Activated CD8-positive, alpha-beta T cell treated with anti-CD3 and anti-CD28 coated beads for 36 hours (primary cell): ENCODE results near the gene SIGLEC14. TPM values are rescaled to one million over a fixed set of nuclear protein-coding genes. Genes with fewer than 3 reads are reported as not detected.
A peak's percentile ranks its signal among the peaks of the same experiment; 100 is the strongest.

Source experiments
- ATAC-seq: fragments of 200-7000 bp; cut with Tn5 transposase; one replicate; pipeline ENCODE4 v1.10.0; 2021; ENCODE audit warnings: mild to moderate bottlenecking, moderate library complexity
- CTCF ChIA-PET: fragments of 350-600 bp; sonication (Branson Sonifier 250); formaldehyde crosslinking; loops from one replicate; lab custom pipeline; 2021; ENCODE audit warnings: antibody characterized with exemption; lab: Charles Lee
- POLR2A ChIA-PET: fragments of 350-600 bp; sonication (Branson Sonifier 250); formaldehyde crosslinking; loops from one replicate; lab custom pipeline; 2021; ENCODE audit warnings: antibody characterized with exemption; lab: Charles Lee
- DNase-seq: peaks from one replicate; pipeline ENCODE4 v3.0.0-alpha.2; 2020
- H3K27ac Mint-ChIP-seq: one replicate; pipeline ENCODE4 v1.8.0; 2021; ENCODE audit warnings: mild to moderate bottlenecking, mixed read lengths
- H3K27me3 Mint-ChIP-seq: one replicate; pipeline ENCODE4 v1.8.0; 2021; ENCODE audit warnings: mixed read lengths
- H3K36me3 Mint-ChIP-seq: one replicate; pipeline ENCODE4 v1.8.0; 2021; ENCODE audit warnings: low read depth, mixed read lengths
- H3K4me1 Mint-ChIP-seq: one replicate; pipeline ENCODE4 v1.8.0; 2021; ENCODE audit warnings: low read depth, mixed read lengths
- H3K4me3 Mint-ChIP-seq: one replicate; pipeline ENCODE4 v1.8.0; 2021; ENCODE audit warnings: mild to moderate bottlenecking, moderate library complexity, mixed read lengths
- H3K9me3 Mint-ChIP-seq: one replicate; pipeline ENCODE4 v1.8.0; 2021; ENCODE audit warnings: mixed read lengths
- intact Hi-C: fragments of 100-400 bp; cut with micrococcal nuclease; formaldehyde crosslinking; loops from one replicate; pipeline ENCODE4 v1.10.0; 2022
- total RNA-seq, 2 experiments: library from RNA; stranded (reverse); gene quantifications; one replicate each; pipeline ENCODE4 v1.2.3, GENCODE V29; 2021
- TF ChIP-seq, protein P1 (sequence below): fragments of 200-600 bp; IDR thresholded peaks from one replicate; pipeline ENCODE4 v1.8.0; 2022; ENCODE audit warnings: antibody characterized with exemption, mild to moderate bottlenecking

The SIGLEC14 gene
- total RNA-seq, 2 experiments from 2014 or later: not detected

DNA sequence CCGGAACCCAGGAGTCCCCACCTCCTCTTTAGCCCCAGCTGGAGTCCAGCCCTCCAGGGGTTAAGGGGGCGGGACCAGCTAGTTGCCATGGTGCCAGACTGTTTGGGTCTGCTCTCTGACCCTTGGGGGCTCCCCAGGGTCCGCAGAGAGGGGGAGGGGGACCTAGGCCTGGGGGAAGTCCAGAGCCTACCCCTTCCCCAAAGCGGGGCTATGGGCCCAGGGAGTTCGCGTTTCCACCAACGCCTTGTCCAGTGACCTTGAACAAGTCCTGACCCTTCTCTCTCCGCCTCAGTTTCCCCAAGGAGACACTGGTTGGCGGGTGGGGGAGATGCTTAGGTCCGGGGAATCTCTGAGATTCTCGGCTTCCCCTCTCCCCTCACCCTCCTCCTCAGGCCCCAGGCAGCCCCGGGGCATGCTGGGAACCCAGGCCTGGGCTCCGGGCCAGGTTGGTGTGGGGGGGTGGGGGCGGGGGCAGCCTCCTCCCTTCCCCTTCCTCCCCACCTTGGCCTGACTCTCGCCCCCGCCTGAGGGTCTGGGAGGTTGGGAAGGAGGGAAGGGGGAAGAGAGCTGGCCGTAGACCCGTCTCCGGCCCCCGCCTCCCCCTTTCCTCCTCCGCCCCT is 43.9 kb upstream of the SIGLEC14 start:
- DNase-seq (peak; percentile 79), ATAC-seq (peak; percentile 88)
- Mint-ChIP-seq H3K4me3 (peak overlapping the region; percentile 78), H3K9me3 (peaks cover 1% of the 10 kb centered on the region), H3K36me3 (no peaks in the 10 kb centered on the region), H3K27me3 (peaks cover 9% of the 10 kb centered on the region), H3K4me1 (peaks cover 15% of the 10 kb centered on the region), H3K27ac (peak overlapping the region; percentile 79)
- POLR2A ChIA-PET: interaction anchor here (1.2 to 3.4 kb wide), 2 partner anchors 13 to 17 kb away, joined by 4 to 13 read pairs; no protein-coding TSS in a partner anchor
- intact Hi-C loops: no loop called here
- TF ChIP-seq, protein P1, sequence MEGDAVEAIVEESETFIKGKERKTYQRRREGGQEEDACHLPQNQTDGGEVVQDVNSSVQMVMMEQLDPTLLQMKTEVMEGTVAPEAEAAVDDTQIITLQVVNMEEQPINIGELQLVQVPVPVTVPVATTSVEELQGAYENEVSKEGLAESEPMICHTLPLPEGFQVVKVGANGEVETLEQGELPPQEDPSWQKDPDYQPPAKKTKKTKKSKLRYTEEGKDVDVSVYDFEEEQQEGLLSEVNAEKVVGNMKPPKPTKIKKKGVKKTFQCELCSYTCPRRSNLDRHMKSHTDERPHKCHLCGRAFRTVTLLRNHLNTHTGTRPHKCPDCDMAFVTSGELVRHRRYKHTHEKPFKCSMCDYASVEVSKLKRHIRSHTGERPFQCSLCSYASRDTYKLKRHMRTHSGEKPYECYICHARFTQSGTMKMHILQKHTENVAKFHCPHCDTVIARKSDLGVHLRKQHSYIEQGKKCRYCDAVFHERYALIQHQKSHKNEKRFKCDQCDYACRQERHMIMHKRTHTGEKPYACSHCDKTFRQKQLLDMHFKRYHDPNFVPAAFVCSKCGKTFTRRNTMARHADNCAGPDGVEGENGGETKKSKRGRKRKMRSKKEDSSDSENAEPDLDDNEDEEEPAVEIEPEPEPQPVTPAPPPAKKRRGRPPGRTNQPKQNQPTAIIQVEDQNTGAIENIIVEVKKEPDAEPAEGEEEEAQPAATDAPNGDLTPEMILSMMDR: no peak
- CTCF ChIA-PET: interaction anchor here (1.2 kb wide), 1 partner anchor 13 kb away, joined by 4 read pairs; no protein-coding TSS in a partner anchor

DNA sequence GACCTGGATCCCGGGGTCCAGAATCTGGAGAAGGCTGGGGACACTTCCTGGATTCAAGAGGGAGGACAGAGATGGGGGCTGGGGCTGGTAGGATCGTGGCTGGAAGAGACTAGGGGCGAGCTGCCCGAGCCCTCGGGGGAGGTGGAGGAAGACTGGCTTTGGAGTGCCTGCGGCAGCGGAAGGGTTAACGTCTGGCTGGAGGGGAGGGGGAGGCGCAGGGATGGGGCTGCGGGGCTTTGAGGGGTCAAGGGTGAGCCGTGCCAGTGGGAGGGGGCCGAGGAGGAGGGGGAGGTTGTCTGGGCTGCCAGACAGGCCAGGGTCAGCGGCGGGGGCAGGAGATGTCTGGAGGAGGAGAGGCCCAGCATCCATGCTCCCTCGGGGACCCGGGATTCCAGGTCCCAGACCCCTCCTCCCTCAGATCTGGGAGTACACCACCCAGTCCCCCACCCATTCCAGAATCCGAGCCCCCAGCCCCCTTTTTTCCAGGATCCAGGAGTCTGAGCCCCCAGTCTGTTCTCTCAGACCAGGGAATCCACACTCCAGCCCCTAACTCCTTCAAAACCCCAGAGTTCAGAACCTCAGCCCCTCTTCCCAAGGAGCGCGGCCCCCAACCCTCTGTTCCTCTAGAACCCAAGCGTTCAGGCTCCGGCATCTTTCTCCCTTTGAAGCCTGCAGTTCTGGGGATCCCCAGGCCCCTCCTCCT is 43.3 kb upstream of the SIGLEC14 start:
- TF ChIP-seq, protein P1: no peak
- Mint-ChIP-seq H3K4me3 (peak overlapping the region; percentile 78), H3K4me1 (peaks cover 15% of the 10 kb centered on the region), H3K27ac (peak overlapping the region; percentile 79), H3K27me3 (peaks cover 9% of the 10 kb centered on the region), H3K9me3 (peaks cover 3% of the 10 kb centered on the region), H3K36me3 (no peaks in the 10 kb centered on the region)
- CTCF ChIA-PET: interaction anchor here (1.2 kb wide), 1 partner anchor 14 kb away, joined by 4 read pairs; no protein-coding TSS in a partner anchor
- no peak for DNase-seq
- POLR2A ChIA-PET: interaction anchor here (0.9 to 3.4 kb wide), 3 partner anchors 9 to 18 kb away, joined by 3 to 13 read pairs (median 4); no protein-coding TSS in a partner anchor
- intact Hi-C loops: no loop called here
- ATAC-seq: no peak

DNA sequence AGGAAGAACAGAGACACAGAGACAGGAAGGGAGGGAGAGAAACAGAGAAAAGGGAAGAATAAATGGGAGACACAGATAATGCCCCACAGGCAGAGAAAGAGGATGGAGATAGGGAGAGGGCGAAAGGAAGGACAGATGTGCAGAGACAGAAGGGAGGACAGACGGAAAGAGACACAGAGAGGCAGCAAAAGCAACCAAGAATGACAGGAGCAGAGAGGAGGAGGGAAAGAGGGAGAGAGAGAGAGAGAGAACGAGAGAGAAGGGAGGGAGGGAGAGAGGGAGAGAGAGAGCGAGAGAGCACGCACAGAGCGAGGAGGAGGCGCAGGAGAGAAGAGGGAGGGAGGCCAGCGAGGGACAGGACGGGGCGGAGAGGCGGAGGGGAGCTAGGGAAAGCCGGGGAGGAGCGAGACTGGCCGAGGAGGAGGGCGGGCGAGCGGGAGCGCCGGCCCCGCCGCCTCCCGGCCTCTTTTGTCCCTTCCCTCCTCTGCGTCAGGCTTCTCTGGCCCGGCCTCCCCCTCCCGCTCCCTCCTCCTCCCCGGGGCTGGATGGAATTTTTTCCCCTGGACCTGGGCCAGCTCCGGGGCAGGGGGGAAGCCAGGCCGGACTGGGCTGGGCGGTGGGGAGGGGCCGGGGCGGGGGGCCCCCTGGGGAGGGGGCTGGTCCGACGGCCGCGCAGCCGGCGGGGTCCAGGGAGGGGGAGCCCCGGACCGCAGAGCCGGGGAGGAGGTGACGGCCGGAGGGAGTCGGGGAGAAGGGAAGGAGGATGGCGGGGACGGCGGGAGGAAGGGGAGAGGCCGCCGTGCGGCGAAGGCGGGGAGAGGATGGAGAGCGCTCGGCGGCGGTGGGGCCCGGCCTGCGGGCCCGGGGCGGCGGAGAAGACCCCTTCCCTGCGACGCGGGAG is 42.3 kb upstream of the SIGLEC14 start:
- H3K27ac Mint-ChIP-seq: no peak overlapping the region
- no peaks in the 10 kb centered on the region for H3K36me3 Mint-ChIP-seq
- ATAC-seq (no peak), DNase-seq (no peak)
- H3K27me3 Mint-ChIP-seq: peaks cover 9% of the 10 kb centered on the region
- intact Hi-C loops: no loop called here
- CTCF ChIA-PET: interaction anchor here (0.6 kb wide), 1 partner anchor 12 kb away, joined by 4 read pairs; no protein-coding TSS in a partner anchor
- H3K4me1 Mint-ChIP-seq: peaks cover 15% of the 10 kb centered on the region
- TF ChIP-seq, protein P1: no peak
- peaks cover 5% of the 10 kb centered on the region for H3K9me3 Mint-ChIP-seq
- H3K4me3 Mint-ChIP-seq: peak overlapping the region; percentile 60
- POLR2A ChIA-PET: interaction anchor here (0.9 to 3.4 kb wide), 2 partner anchors 10 to 15 kb away, joined by 3 to 13 read pairs; no protein-coding TSS in a partner anchor

DNA sequence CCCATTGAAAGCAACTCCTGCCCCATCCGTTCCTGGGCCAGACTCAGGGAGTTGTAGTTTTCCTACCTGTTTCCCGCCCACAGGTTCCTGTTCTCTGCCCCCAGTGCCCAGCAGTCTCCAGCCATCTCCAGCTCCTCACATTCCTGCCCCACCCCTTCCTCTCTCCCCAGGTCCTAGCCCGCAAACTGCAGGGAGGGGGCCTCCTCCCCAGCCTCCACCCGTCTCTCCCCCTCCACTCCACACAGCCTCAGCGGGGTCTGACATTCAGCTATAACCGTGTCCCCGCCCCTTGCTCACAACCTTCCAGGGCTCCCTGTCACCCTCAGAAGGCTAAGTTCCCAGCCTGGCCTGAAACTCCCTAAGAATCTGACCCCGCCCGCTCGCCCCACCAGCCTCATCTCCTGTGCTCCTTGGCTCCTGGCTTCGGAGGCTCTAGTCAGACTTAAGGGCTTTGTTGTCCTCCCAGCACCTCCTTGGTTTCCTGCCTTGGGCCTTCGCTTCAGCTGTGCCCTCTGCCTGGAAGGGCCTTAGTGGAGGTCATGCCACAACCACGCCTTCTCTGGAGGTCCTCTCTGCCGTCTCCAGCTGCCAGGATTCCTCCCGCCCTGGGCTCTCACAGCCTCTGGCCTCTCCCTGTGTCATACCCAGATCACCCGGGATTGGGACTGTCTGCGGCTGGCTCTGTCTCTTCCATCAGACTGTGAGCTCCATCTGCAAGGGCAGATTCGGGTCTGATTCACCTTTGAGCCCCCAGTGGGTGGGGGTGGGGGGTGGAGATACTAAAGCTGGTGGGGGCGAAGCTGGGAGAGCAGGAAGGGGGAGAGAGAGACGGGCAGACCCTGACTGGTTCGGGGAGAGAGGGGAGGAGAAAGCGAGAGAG is 41.4 kb upstream of the SIGLEC14 start:
- Mint-ChIP-seq H3K27me3 (peaks cover 9% of the 10 kb centered on the region), H3K27ac (no peak overlapping the region), H3K9me3 (peaks cover 5% of the 10 kb centered on the region), H3K4me3 (peak overlapping the region; percentile 60), H3K4me1 (peaks cover 15% of the 10 kb centered on the region), H3K36me3 (no peaks in the 10 kb centered on the region)
- POLR2A ChIA-PET: interaction anchor here (3.4 kb wide), 1 partner anchor 16 kb away, joined by 13 read pairs; no protein-coding TSS in a partner anchor
- intact Hi-C loops: no loop called here
- ATAC-seq (no peak), DNase-seq (no peak)
- TF ChIP-seq, protein P1: no peak
- CTCF ChIA-PET: interaction anchor here (0.6 to 1.1 kb wide), 2 partner anchors 12 to 90 kb away, joined by 3 to 4 read pairs; no protein-coding TSS in a partner anchor
